Choroid plexus epithelial cell (primary cell): Measurements from ENCODE around the gene ALKBH4.
"Not testable (repeated sequence)": the region's sequence is repeated elsewhere in the genome, so short reads cannot be mapped to it uniquely, and the experiment has no call there.

Experiments
- DNase-seq: peaks from one replicate; pipeline ENCODE4 v3.0.0-alpha.2; 2010; ENCODE audit warnings: low read depth
- H3K4me3 ChIP-seq: 2 replicates; pipeline ENCODE4 v1.5.1; 2011; ENCODE audit warnings: low read depth, mild to moderate bottlenecking, control low read depth, low read length, moderate library complexity
- TF ChIP-seq, protein P1 (sequence below): conservative IDR thresholded peaks from 2 replicates; pipeline ENCODE4 v1.5.1; 2011; ENCODE audit warnings: low read depth, mild to moderate bottlenecking, control low read depth, inconsistent platforms, low read length, moderate library complexity

Gene ALKBH4

GRCh38 chr7:102415685-102416225, 48.9 kb downstream of the ALKBH4 start:
- TF ChIP-seq, protein P1, sequence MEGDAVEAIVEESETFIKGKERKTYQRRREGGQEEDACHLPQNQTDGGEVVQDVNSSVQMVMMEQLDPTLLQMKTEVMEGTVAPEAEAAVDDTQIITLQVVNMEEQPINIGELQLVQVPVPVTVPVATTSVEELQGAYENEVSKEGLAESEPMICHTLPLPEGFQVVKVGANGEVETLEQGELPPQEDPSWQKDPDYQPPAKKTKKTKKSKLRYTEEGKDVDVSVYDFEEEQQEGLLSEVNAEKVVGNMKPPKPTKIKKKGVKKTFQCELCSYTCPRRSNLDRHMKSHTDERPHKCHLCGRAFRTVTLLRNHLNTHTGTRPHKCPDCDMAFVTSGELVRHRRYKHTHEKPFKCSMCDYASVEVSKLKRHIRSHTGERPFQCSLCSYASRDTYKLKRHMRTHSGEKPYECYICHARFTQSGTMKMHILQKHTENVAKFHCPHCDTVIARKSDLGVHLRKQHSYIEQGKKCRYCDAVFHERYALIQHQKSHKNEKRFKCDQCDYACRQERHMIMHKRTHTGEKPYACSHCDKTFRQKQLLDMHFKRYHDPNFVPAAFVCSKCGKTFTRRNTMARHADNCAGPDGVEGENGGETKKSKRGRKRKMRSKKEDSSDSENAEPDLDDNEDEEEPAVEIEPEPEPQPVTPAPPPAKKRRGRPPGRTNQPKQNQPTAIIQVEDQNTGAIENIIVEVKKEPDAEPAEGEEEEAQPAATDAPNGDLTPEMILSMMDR: no peak
- DNase-seq: no peak
- no peak overlapping the region for H3K4me3 ChIP-seq

- TF ChIP-seq, protein P1: no peak
- no peak for DNase-seq
- no peak overlapping the region for H3K4me3 ChIP-seq
These were observed 51.1 kb downstream of the ALKBH4 start for GRCh38 chr7:102413611-102414010.

DNA sequence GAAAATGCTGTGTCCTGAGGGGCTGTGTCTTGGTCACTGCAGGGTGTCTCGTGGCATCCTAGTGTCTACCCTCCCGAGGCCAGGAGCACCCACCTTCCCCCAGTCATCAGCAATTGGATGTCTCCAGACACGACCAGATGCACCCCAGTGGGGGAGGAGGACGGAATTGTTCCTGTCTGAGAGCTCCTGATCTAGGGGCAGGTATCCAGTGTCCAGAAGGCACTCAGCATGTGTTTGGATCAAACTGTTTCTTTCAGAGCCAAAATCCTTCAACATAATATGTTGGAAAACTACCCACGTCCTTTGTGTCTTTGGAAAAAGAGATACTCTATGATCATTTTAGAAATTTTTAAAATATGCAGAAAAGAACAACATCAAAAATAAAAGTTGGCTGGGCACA, 51.6 kb downstream of the ALKBH4 start:
- DNase-seq: no peak
- TF ChIP-seq, protein P1: no peak
- H3K4me3 ChIP-seq: no peak overlapping the region

GRCh38 chr7:102412548-102412947, 52.1 kb downstream of the ALKBH4 start:
- no peak overlapping the region for H3K4me3 ChIP-seq
- DNase-seq: peak; percentile 58
- TF ChIP-seq, protein P1: peak; percentile 64

- TF ChIP-seq, protein P1: no peak
- no peak for DNase-seq
- no peak overlapping the region for H3K4me3 ChIP-seq
These were observed 53.7 kb downstream of the ALKBH4 start for GRCh38 chr7:102410918-102411317.

GRCh38 chr7:102410123-102410522, 54.5 kb downstream of the ALKBH4 start:
- no peak for DNase-seq
- TF ChIP-seq, protein P1: no peak
- no peak overlapping the region for H3K4me3 ChIP-seq

DNA sequence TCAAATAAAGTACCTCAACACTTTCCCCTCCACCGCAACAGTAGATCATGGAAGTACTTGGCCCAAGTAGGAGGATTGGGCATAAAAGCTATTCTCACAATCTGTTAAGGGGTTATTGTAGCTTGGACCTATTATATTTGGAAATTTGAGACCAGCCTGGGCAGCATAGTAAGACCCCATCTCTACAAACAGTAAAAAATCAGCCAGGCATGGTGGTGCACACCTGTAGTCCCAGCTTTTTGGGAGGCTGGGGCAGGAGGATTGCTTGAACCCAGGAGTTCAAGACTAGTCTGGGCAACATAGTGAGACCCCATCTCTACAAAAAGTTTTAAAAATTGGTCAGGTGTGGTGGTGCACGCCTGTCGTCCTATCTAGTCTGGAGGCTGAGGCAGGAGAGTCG, 55.3 kb downstream of the ALKBH4 start:
- TF ChIP-seq, protein P1: no peak
- no peak overlapping the region for H3K4me3 ChIP-seq
- no peak for DNase-seq

DNA sequence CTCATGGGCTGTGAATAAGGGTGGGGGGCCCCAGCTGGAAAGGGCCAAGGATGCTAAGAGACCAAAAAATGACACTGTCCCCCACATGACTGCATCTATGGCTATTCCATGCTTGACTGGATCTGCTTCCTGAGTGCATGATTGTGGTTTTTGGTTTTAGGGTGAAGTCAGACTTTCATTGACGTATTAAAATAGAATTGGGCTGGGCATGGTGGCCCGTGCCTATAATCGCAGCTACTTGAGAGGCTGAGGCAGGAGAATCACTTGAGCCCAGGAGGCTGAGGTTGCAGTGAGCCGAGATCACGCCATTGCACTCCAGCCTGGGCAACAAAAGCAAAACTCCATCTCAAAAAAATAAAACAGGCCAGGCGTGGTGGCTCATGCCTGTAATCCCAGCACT, 56.1 kb downstream of the ALKBH4 start:
- not testable (repeated sequence) for H3K4me3 ChIP-seq, DNase-seq
